RKO (cell line): ENCODE results near the gene NPEPPS.

Source experiments
- DNase-seq: peaks from one replicate; pipeline ENCODE4 v3.0.0-alpha.2; 2016; ENCODE audit warnings: low spot score

NPEPPS gene

GRCh38 chr17:47669081-47669480 lies 138.2 kb downstream of the NPEPPS start:
- no peak for DNase-seq

DNA sequence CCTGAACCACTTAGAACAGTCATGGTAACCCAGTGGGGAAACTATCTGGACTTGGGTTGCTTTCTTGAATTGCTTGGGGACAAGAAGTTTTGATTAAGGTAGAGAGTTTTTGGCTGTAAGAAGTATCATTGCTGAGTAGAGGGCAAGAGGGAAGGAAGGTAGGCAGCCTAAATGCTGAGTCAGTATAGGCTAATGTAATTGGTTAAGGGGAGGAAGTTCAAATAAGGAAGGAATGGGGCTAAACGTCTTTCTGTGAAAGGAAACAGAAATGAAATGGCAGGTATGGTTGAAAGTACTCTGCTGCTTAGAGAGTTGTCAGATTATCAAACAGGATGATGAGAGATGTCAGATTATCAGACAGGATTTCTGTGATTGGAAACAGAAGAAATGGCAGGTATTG lies 139.2 kb downstream of the NPEPPS start:
- no peak for DNase-seq
